T follicular helper cell (primary cell): Measurements from ENCODE around the gene CYB5R2.
"Not testable (repeated sequence)": the region's sequence is repeated elsewhere in the genome, so short reads cannot be mapped to it uniquely, and the experiment has no call there.

Experiments used
- DNase-seq: peaks from one replicate; pipeline ENCODE4 v3.0.0-alpha.2; 2020; ENCODE audit warnings: low read depth

The CYB5R2 gene

DNA sequence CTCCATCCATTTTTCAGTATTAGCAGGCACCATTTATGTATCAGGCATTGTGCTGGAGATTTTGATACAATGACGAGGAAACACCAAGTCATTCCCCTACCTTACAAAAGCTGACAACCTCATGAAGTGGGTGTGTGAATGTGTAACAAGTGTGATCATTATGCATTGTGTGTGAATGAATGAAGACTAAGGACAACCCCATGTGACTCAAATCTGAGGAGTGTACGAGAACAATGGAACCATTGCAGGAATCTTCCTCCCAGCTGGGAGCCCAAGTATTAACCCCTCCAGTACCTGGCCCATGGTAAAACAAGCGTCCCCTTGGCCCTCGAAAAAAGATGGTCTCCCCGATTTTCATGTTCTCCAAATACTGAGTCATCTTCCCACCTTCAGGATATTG lies 4.4 kb downstream of the CYB5R2 start:
- DNase-seq = no peak

DNA sequence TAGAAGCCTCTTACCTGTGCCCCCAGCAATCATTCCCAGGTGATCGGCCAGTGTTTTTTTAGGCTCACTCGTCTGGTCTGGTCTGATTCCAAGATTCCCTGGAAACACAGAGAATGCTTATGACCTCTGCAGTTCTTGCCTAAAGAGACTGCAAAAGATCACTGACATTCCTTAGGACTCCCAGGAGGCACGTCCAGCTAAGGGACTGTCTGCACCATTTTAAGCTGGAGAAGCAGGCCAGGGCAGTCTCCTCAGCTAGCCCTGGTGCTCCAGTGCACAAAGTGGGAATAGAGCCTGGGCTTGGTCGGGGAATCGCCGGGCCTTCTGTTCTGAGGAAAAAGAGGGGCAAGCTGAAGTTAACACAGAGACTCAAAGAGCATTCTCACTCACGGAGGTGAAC lies 4.8 kb downstream of the CYB5R2 start:
- DNase-seq = no peak

DNA sequence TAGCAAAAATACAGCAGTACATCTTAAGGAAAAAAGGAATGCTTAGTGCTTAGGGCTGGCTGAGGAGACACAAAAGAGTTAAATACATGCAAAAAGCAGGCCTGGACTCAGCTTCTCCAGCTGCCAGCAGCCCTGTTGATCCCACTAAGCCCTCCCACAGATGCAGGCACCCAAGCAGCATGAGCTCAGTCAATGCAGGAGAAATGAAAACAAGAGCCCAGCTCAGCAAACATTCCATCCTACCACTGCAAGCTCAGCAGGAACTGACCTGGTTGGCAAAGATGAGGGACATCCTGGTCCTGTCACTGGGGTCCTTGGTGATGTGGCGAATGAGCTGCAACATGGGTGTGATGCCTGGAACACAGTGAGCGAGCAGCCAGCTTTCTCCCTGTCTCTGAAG lies 5.8 kb downstream of the CYB5R2 start:
- DNase-seq = no peak

DNA sequence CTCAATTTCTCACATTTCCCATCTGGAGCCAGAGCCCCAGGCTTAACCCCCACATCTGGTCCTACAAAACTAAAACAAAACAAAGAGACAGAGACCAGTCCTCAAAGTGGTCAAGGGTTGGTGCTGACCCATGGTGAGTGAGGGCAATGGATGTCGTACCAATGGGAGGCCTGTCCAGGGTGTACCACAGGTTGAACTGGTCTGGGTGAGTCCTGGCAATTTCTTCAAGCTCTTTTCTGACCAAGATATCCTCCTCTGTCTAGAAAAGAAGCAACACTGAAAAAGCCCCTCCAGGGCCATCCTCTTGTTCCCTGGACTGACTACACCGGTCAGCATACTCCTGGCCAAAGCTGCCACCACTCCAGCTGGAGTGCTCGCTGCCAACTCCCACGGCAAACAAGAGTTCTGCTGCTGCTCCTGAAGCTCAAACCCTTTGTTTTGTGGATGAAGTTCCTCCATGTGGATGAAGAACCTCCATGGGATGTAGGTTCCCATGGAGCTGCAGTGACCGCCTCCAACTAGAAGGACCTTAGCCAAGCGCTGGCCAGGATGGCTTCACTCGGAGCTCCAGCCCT lies 6.9 kb downstream of the CYB5R2 start:
- DNase-seq = no peak

DNA sequence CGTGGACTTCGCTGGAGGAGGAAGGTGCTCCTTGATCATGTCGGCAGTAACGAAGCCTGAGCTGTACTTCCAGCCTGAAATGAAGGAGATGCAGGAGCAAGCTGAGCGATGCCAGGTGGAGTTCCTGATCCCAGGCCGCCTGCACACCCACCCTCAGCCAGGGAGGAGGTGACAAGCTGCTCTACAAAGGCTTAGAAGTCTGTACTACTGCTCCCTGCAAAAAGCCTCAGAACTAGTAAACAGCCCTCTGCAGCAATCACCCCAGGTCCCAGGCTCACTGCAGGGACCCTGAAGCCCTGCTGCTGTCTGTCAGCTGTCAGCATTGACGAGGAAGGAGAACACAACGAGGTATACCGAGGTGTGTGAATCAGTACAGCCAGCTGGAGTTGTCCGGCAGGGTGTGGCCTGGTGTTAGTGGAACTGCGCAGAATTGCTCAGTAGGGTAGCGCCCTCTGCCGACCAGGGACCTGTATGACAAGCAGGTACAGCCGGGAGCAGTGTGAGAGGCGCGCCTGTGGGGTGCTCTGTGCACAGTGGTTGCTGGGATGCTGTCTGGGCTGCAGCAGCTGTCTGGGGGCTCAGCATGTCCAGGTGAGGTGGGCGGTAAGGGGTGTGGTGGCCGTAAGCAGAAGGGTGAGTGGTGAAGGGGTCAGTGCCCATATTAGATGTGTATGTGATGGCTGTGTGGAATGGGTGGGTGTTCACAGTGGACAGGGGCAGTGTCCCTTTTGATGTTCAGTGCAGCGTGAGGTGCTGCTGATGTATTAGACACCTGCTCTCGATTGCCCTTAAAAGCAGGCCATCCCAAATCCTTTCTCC lies 7.6 kb downstream of the CYB5R2 start:
- DNase-seq = peak; percentile 44

DNA sequence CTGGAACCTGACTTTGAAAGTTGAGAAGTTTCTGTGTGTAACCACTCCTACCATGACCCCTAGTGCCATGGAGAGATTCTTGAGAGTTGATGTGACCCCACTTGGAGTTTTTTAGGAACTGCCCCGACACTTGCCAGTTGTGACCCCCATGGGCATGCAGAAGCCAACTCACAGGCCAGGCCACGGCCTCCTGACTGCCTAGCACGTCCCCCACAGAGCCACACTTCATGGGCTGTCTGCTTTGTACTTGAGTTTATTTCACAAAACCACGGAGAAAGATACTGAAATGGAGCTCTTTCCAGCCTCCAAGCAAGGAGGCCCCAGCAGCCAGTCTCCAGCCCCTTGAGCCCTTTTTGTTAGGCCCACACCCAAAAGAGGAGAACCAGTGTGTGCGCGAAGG lies 8.4 kb downstream of the CYB5R2 start:
- DNase-seq = no peak

DNA sequence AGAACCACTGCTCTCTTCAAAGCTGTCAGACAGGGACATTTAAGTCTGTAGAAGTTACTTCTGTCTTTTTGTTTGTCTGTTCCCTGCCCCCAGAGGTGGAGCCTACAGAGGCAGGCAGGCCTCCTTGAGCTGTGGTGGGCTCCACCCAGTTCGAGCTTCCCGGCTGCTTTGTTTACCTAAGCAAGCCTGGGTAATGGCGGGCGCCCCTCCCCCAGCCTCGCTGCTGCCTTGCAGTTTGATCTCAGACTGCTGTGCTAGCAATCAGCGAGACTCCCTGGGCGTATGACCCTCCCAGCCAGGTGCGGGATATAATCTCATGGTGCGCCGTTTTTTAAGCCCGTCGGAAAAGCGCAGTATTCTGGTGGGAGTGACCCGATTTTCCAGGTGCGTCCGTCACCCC lies 9.8 kb downstream of the CYB5R2 start:
- not testable (repeated sequence) for DNase-seq

DNA sequence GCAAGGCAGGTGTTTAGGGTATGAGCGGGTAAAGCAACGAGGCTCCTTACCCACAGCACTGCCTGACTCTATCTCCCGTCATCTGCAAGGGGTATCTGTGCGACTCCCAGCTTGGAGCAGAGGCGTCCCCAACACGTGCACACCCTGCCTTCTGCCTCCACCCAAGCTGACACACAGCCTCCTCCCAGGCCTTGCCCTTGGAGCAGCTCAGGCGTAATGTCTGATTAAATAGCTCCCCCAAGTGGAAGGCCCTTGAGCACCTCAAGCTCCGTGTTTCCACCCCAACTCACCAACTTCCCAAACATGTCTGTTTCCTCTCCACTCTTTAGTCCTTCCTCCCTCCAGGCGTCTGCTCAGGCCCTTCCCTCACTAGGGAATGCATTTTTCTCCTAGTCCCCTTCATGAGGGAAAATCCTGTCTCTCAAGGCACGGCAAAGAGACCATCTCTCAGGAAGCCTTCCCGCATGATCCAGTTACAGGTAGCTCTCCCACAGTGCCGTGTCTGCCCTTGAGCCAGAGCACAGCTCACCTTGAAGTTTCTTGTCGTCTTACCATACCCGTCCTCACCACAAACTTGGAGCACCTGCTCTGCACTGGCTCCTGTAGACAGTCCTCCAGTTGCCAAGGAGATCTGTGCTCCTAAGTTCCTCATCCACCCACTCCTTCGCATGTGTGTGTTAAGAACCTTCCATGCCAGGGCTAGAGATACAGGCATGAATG lies 15.8 kb downstream of the CYB5R2 start:
- DNase-seq = no peak

DNA sequence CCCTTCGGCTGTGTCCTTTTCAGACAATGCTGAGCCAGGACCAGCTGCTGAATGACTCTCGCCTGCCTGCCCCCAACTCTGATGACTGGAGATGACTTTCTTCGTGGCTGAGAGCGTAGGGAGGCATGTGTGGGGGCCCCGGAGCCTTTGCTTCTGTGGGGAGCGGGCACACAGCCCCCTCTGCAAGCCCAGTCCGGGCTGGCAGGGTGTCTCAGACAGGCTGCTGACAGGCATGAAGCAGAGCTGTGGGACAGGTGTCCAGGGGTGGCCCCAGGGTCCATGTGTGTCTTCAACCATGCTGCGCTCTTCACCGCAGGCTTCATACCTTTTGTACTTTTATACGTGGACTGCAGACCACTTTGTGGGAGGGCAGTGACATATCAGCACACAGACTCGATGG lies 16.6 kb downstream of the CYB5R2 start:
- DNase-seq = no peak

DNA sequence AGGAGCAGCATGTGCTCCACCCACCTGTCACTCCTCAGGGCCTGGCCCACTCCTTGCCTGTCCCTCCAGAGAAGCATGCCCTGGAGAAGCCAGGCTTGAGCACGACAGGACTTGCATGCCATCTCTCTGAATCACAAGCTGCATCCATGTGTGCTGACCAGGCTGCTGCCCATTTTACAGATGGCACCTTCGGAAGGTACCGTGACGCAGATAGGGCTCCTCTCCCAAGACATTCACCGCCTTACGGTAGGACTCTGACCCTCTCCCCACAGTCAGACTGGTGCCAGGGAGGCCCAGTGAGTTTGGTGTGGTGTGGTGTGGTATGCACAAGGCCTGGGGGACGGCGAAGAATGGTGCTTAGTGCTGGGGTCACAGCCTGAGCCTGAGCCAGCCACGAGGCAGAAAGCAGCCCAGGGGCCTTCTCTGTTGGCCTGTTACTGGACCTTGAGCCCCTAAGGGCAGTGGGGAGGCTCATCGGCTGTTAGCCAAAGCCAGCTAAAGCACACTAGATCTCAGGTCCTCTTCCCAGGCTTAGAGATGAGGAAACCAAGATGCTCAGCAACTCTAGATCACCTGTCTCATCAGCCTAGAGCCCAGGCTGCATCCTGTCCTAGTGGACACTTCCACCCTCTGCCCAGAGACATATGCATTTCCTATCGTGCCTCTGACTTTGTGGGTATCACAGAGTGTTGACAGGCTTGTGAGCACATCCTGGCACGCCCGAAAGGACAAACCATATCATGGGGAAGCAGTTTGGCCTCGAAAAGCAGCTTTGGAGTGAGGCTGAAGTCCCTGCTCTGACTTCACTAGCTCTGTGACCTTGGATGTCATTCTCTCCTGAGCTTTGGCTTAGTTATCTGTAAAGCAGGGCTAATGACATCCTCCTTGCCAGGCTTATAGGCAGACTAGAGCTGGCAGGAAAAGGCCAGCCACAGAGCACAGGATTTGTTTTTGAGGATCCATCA lies 17.8 kb downstream of the CYB5R2 start:
- DNase-seq = no peak

DNA sequence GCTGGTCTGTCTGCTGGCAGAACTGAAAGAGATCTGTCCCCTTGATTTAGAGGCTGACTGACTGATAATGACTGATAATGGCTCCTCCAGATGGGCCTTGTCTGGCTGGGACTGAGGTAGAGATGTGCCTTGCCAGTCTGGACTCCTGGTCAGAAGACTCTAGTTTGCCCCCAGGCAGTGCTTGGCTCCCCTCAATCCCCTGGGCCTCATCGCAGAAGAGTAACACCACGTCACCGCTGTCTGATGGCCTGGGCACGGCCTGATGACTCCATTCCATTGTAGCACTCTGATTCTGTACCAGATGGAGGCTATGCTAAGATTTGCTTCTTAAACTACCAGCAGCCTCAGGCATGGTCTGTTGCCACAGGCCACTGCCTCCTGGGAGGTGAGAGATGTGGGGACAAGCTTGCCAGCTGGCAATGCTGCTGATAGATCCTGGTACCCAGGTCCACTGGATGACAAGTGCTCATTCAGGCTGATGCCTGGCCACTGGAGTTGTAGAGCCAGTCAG lies 19.1 kb downstream of the CYB5R2 start:
- DNase-seq = no peak

DNA sequence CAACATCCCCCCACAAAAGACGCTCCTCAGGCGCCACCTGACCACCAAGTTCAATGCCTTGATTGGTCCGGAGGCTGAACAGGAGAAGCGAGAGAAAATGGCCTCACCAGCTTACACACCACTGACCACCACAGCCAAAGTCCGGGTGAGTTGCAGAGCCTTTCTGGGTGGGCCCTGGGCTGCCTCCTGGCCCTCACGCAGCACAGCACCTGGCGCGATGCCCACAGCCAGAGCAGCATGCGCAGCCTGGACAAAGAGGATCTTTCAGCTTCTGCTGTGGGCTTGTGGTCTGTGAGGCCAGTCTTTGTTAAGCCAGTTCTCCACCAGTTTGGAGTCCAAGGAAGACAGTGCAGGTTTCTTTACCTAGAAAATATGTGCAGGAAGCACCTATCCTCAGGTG lies 21.6 kb downstream of the CYB5R2 start:
- DNase-seq = no peak

DNA sequence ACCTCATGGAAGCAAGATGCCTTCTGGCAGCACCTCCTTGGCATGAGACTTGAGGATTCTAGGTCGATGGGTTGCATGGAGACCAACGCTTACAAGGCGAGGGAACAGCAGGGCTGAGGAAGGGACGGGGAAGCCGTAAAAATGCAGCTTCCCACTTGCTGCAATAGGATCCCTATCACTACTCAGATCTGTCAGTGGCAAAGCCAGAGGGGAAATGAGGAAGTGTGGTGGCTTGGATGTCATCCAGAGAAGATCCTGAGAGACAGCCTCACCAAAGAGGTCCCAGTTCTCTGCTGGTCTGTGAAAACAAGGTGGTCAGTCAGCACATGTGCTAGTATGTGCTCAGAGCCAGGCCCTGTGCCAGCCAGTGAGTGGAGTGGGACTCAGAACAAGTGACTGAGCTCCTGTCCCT lies 22.2 kb downstream of the CYB5R2 start:
- no peak for DNase-seq

DNA sequence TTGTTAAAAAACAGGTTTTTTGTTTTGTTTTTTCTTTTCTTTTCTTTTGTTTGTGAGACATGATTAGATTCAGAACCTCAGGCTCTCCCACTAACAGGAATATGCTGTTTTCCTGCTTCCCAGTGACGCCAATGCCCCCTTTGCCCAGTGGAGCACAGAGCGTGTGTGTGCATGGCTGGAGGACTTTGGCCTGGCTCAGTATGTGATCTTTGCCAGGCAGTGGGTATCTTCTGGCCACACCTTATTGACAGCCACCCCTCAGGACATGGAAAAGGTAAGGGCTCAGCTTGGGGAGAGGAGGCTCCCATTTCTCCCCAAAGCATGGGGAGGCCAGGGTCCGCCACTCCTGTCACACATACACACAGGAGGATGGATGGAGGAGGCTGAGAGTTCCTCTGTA lies 25.0 kb downstream of the CYB5R2 start:
- no peak for DNase-seq

DNA sequence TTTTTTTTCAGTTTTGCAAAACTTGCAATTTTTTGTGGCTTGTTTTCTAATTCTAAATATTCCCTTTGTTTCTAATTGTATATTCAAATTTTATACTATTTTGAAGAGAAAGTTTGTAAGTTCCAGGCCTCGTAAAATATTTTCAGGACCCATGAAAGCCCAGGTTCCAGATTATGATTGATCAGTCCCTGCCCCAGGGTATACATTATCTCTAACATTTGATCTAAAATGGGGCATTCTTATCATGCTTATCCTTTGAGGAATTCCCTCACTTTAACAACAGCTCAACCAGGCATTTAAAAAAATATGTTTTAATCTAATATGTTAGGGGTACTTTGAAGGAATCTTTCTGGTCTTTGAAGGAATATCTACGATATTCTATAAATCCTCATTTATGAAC lies 26.4 kb downstream of the CYB5R2 start:
- DNase-seq = no peak

DNA sequence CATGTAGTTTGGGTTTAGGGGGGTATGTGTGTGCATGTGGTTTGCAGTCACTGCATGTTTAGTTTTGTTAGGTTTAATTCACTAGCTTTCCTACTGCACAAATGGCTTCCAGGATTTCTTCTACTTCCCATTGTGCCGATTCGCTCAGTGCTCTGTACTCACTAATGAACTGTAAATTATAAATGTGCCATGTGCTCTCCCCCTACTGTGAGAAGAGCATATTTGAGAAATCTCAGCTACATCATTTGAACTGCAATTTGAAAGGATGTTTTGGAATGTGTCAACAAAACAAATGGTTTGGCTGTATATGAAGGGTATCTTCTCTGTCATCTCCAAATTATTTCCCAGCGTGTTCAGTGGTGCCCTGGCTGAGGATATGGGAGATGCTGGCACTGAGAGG lies 28.1 kb downstream of the CYB5R2 start:
- no peak for DNase-seq

DNA sequence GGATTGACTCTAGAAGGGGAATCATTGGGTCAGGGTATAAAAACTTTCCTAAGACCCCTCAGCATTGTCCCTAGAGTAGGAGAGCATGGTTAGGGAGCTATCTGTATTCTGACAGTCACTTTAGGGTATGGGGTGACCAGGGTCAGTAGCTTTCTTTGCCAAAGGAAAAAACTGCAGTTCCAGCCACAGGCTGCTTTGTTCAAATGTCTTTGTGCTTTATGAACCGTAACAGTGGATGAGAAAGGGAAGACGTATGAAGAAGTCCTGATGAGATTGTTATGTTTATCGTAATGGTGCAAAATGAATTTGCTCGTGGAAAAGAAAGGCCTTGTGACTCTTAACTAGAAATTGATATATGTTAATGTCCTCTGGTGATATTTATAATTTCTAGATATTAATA lies 30.0 kb downstream of the CYB5R2 start:
- no peak for DNase-seq

DNA sequence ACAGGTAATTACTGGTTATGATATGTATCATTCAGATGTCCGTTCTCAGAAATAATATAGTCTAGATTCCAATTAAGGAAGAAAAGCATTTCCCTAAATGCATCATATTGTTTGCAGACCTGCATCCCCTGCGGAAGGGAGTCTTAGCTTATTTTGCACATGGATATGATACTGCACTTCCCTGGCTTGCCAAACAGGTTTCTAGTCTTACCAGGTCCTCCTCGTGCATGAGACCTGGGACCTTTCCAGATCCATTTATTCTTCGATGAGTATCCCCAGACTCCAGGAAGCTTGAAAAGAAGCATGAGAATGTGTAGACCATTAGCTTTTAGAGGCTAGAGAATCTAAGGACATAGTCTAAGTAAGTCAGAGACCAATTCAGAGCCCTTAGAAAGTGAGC lies 30.6 kb downstream of the CYB5R2 start:
- DNase-seq = no peak

DNA sequence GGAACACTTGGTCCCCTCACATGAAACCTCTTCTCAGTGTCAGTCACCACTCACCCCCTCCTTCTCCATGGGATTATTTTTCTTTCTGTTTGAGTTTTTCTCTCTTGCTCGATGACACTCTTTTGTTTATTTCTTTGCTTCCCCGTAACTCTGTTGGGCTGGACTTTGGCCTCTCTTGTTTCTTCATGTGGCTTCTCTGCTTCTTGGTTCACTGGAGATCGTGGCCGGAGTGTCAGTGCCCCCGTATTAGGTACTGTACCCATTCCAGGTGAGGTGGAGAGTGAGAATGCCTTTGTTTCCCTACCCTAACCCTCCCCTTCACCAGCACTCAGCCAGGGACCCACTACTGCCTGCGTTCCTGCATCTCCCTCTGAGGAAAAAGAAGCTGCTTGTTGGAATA lies 32.5 kb downstream of the CYB5R2 start:
- DNase-seq = no peak

DNA sequence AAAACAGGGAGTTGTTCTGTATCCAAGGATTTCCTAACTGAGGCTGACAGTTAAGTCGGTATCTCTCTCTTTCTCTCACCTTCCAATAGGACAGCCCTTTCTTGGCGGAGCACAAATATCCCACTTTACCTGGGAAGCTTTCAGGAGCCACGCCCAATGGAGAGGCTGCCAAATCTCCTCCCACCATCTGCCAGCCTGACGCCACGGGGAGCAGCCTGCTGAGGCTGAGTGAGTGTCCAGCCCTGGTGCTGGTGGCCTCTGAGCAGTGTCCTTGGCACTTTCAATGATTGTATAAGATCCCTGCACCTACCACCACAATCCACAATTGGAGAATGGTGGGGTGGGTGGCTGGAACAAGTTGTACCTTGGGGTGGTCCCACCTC lies 33.7 kb downstream of the CYB5R2 start:
- no peak for DNase-seq

DNA sequence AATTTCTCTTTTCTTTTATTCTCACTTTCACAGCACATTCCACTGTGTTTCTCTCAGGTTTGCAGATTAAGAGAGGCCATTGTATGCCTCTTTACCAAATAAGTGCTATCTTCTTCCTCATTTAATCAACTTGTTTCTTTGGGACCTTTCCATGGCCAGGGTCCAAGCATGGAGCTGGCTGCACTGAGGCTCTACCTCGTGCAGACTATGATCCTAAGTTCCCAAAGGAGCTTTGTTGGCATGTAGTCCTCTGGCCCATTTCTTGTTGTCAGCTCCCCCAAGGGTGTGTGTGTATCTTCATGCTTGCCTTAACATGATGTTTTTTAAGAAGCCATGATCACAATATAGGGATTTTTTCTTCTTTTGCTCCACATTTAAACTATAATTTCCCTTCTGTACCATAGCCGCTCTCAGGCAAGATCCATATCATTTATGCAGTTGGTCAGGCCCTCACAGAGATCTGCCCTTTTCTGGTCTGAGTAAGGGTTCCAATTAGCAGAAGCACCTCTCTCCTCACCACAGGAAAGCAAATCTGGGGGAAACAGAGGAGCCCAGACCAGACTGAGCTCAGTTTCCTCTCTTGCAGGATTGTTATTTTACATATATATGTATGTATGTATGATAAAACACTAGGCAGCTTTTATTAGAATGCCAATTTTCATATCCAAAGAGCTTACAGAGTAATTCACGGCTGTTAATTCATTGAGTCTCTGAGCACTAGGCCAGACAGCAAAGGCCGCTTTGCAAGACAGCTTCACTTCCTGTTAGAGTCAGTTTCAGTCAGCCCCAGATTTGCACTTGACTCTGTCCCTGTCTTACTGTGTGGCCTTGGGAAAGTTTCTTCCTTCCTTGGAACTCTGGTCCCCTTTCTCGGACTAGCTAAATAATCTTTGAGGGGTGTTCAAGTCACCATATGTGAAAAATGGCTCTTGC lies 34.3 kb downstream of the CYB5R2 start:
- no peak for DNase-seq
